HepG2 (cell line): Measurements from ENCODE around the gene IFT88.

Experiments
- DRAP1 ChIP-seq: IDR thresholded peaks from 2 replicates; pipeline ENCODE4 v1.6.1; 2016; ENCODE audit warnings: missing genetic modification reagents, missing compliant biosample characterization
- FOXM1 ChIP-seq: sonication (generic); formaldehyde crosslinking; IDR thresholded peaks from 2 replicates; pipeline ENCODE4 v1.5.0; 2020; ENCODE audit warnings: missing genetic modification reagents
- MTF1 ChIP-seq: sonication (generic); formaldehyde crosslinking; IDR thresholded peaks from 2 replicates; pipeline ENCODE4 v1.5.0; 2020; ENCODE audit warnings: missing genetic modification reagents
- RFX5 ChIP-seq: IDR thresholded peaks from 2 replicates; pipeline ENCODE4 v1.6.1; 2011; ENCODE audit warnings: low read depth, low read length, improper control_type of control experiment
- SALL1 ChIP-seq: sonication (generic); formaldehyde crosslinking; IDR thresholded peaks from 2 replicates; pipeline ENCODE4 v1.8.0; 2022; ENCODE audit warnings: mild to moderate bottlenecking, missing genetic modification reagents

GRCh38 chr13:20559659-20560356 lies 7.1 kb upstream of the IFT88 start:
- no peak for TF ChIP-seq MTF1
- TF ChIP-seq DRAP1: 0 out of 2 replicates have a peak, but pooled peaks have one; percentile 14
- TF ChIP-seq FOXM1 (CRISPR knock-in tag): no peak
- no peak for TF ChIP-seq SALL1 (CRISPR knock-in tag)
- no peak for TF ChIP-seq RFX5
